GM12878 (cell line): ENCODE results near the gene BCLAF3. TPM values are rescaled to one million over a fixed set of nuclear protein-coding genes. Genes with fewer than 3 reads are reported as not detected.

Source experiments
- BCLAF1 ChIP-seq: fragments of 450-650 bp; IDR thresholded peaks from 2 replicates; pipeline ENCODE4 v1.6.1; 2017; ENCODE audit warnings: antibody characterized with exemption, mild to moderate bottlenecking, moderate library complexity
- BRCA1 ChIP-seq: IDR thresholded peaks from 2 replicates; pipeline ENCODE4 v1.6.1; 2011; ENCODE audit warnings: low read depth, low read length, improper control_type of control experiment
- CBX3 ChIP-seq: fragments of 200-600 bp; sonication (generic); IDR thresholded peaks from 2 replicates; pipeline ENCODE4 v1.6.1; 2016; ENCODE audit warnings: low read depth, borderline replicate concordance
- CHD2 ChIP-seq: IDR thresholded peaks from 2 replicates; pipeline ENCODE4 v1.6.1; 2011; ENCODE audit warnings: low read depth, low read length, improper control_type of control experiment, borderline replicate concordance
- CTCF ChIP-seq, 3 experiments: IDR thresholded peaks in 2 of 3; conservative IDR thresholded peaks in 1 of 3; 2 replicates each; pipeline ENCODE4 v1.5.1; 2011; ENCODE audit warnings: low read depth in 3 of 3, low read length in 3 of 3, mild to moderate bottlenecking in 3 of 3, control low read depth in 2 of 3, moderate library complexity in 2 of 3, inconsistent platforms in 1 of 3, mixed read lengths in 1 of 3; ENCODE audit not compliant: control insufficient read depth in 2 of 3, insufficient read depth in 1 of 3; ENCODE audit errors: extremely low read depth in 1 of 3
- EGR1 ChIP-seq, 2 experiments: IDR thresholded peaks; 1 replicate in 1 of 2; 2 replicates in 1 of 2; pipeline ENCODE4 v1.6.1; 2011 to 2012; ENCODE audit warnings: low read depth in 2 of 2, low read length in 2 of 2, borderline replicate concordance in 1 of 2, mild to moderate bottlenecking in 1 of 2, moderate library complexity in 1 of 2
- HDAC2 ChIP-seq: fragments of 200-600 bp; sonication (generic); IDR thresholded peaks from 2 replicates; pipeline ENCODE4 v1.6.1; 2017
- HDAC6 ChIP-seq: fragments of 200-600 bp; sonication (generic); IDR thresholded peaks from one replicate; pipeline ENCODE4 v1.8.0; 2017; ENCODE audit warnings: antibody characterized with exemption; ENCODE audit not compliant: unreplicated experiment
- HSF1 ChIP-seq: fragments of 150-350 bp; IDR thresholded peaks from 2 replicates; pipeline ENCODE4 v1.6.1; 2014; ENCODE audit warnings: mild to moderate bottlenecking, low read depth, low read length
- IKZF1 ChIP-seq: fragments of 450-650 bp; conservative IDR thresholded peaks from 2 replicates; pipeline ENCODE4 v1.6.1; 2017; ENCODE audit warnings: antibody characterized with exemption, mild to moderate bottlenecking
- LARP7 ChIP-seq: fragments of 450-650 bp; IDR thresholded peaks from 2 replicates; pipeline ENCODE4 v1.6.1; 2017; ENCODE audit warnings: mild to moderate bottlenecking
- MYC ChIP-seq: IDR thresholded peaks from 2 replicates; pipeline ENCODE4 v1.6.1; 2011; ENCODE audit warnings: mild to moderate bottlenecking, low read length, moderate library complexity, inconsistent platforms; ENCODE audit not compliant: insufficient read depth, insufficient replicate concordance, insufficient read length, severe bottlenecking
- NFYA ChIP-seq: IDR thresholded peaks from 2 replicates; pipeline ENCODE4 v1.6.1; 2011; ENCODE audit warnings: low read depth, mild to moderate bottlenecking, low read length, improper control_type of control experiment, borderline replicate concordance
- NR2F1 ChIP-seq: fragments of 450-650 bp; conservative IDR thresholded peaks from 2 replicates; pipeline ENCODE4 v1.6.1; 2017; ENCODE audit warnings: mild to moderate bottlenecking
- PAX8 ChIP-seq: fragments of 450-650 bp; IDR thresholded peaks from 2 replicates; pipeline ENCODE4 v1.6.1; 2017; ENCODE audit warnings: mild to moderate bottlenecking, moderate library complexity
- POLR2A ChIP-seq: IDR thresholded peaks from 2 replicates; pipeline ENCODE4 v1.6.1; 2011; ENCODE audit warnings: low read depth, mild to moderate bottlenecking, low read length
- POU2F2 ChIP-seq: IDR thresholded peaks from 3 replicates; pipeline ENCODE4 v1.6.1; 2011; ENCODE audit warnings: low read depth, mild to moderate bottlenecking, low read length, borderline replicate concordance
- RAD21 ChIP-seq: IDR thresholded peaks from 2 replicates; pipeline ENCODE4 v1.6.1; 2011; ENCODE audit warnings: mild to moderate bottlenecking, low read depth, low read length, moderate library complexity; ENCODE audit not compliant: insufficient read depth
- RAD51 ChIP-seq: fragments of 450-650 bp; IDR thresholded peaks from 2 replicates; pipeline ENCODE4 v1.6.1; 2016; ENCODE audit warnings: moderate library complexity, mild to moderate bottlenecking, inconsistent platforms
- RELA ChIP-seq: fragments of 450-650 bp; IDR thresholded peaks from 2 replicates; pipeline ENCODE4 v1.8.0; 2014; ENCODE audit warnings: borderline replicate concordance; ENCODE audit not compliant: partially characterized antibody
- SP1 ChIP-seq: IDR thresholded peaks from one replicate; pipeline ENCODE4 v1.6.1; 2011; ENCODE audit warnings: low read depth, low read length
- SRF ChIP-seq, 2 experiments: IDR thresholded peaks; 2 replicates each; pipeline ENCODE4 v1.6.1; 2011; ENCODE audit warnings: low read depth in 2 of 2, low read length in 2 of 2, mild to moderate bottlenecking in 1 of 2, moderate library complexity in 1 of 2
- STAT1 ChIP-seq: fragments of 450-650 bp; conservative IDR thresholded peaks from 2 replicates; pipeline ENCODE4 v1.6.1; 2014; ENCODE audit warnings: antibody characterized with exemption, mild to moderate bottlenecking
- TARDBP ChIP-seq: IDR thresholded peaks from 2 replicates; pipeline ENCODE4 v1.6.1; 2016; ENCODE audit warnings: borderline replicate concordance
- TCF3 ChIP-seq: IDR thresholded peaks from 2 replicates; pipeline ENCODE4 v1.6.1; 2012; ENCODE audit warnings: low read depth, mild to moderate bottlenecking, low read length, borderline replicate concordance; ENCODE audit not compliant: insufficient read depth
- ZNF274 ChIP-seq: IDR thresholded peaks from one replicate; pipeline ENCODE4 v1.8.0; 2011; ENCODE audit not compliant: insufficient read length, insufficient read depth
- ZSCAN29 ChIP-seq: fragments of 450-650 bp; IDR thresholded peaks from 2 replicates; pipeline ENCODE4 v1.6.1; 2017; ENCODE audit warnings: mild to moderate bottlenecking, moderate library complexity
- polyA plus RNA-seq, 11 experiments: library from polyadenylated mRNA; depleted of rRNA in 4 of 11; unstranded in 6 of 11; stranded (reverse) in 5 of 11; fragments of >200 nt; fragmentation: Nextera tagmentation in 4 of 11; fragmentation: Illumina TruSeq in 1 of 11; extraction: Ambion mirVana in 4 of 11; extraction: Trizol in 1 of 11; gene quantifications; 1 replicate in 1 of 11; 2 replicates in 10 of 11; pipeline versions ENCODE4 v1.2.1 to v1.2.3, GENCODE V29; 2011 to 2016; ENCODE audit warnings: inconsistent platforms in 2 of 11, missing spikeins in 2 of 11, low read depth in 1 of 11
- total RNA-seq, 4 experiments: library from RNA; depleted of rRNA in 3 of 4; stranded (reverse); fragments of >200 nt in 3 of 4; fragmentation: Illumina TruSeq in 1 of 4; extraction: Trizol in 1 of 4; gene quantifications; 2 replicates each; pipeline versions ENCODE4 v1.2.1 to v1.2.3, GENCODE V29; 2013 to 2021

The BCLAF3 gene
- total and polyA plus RNA-seq, 10 of the 15 experiments (the other 5 are each of a cell fraction or from before 2014, with no cell fraction given): 0.74 to 4.4 (median 2.6) TPM

GRCh38 chrX:19990556-19991349 lies at the start of gene BCLAF3 (continued):
- TF ChIP-seq CBX3: no peak
- no peak for TF ChIP-seq POU2F2
- peak; percentile 56; the same call in 1 of the 2 replicates for TF ChIP-seq POLR2A
- no peak for TF ChIP-seq ZSCAN29
- no peak for TF ChIP-seq SP1
- TF ChIP-seq RELA: no peak
- no peak for TF ChIP-seq TCF3
- TF ChIP-seq IKZF1: peak; percentile 52
- no peak for TF ChIP-seq TARDBP
- no peak; the same call in 1 of the 2 replicates for TF ChIP-seq NR2F1
- no peak for TF ChIP-seq BRCA1
- peak; percentile 47; the same call in 1 of the 2 replicates for TF ChIP-seq LARP7
- TF ChIP-seq EGR1 (IDR thresholded peaks at IDR 0.05; ENCODE audit: borderline replicate concordance in 1 of 2, low read depth in 2 of 2, low read length in 2 of 2): no peak
- TF ChIP-seq BCLAF1: no peak
- no peak for TF ChIP-seq NFYA
- peak; percentile 64 to 82 (median 65); a peak in 5 of 6 replicates for TF ChIP-seq CTCF (IDR thresholded peaks at IDR 0.05 in 2 of 3, conservative IDR thresholded peaks at IDR 0.05 in 1 of 3; ENCODE audit: control insufficient read depth in 2 of 3, extremely low read depth in 1 of 3, insufficient read depth in 1 of 3, low read depth in 3 of 3, low read length in 3 of 3)
- peak; percentile 73 for TF ChIP-seq RAD21
- no peak for TF ChIP-seq PAX8
- no peak for TF ChIP-seq ZNF274
- no peak for TF ChIP-seq CHD2
- TF ChIP-seq HDAC2: no peak
- TF ChIP-seq SRF (IDR thresholded peaks at IDR 0.05; ENCODE audit: low read depth in 2 of 2, low read length in 2 of 2): no peak
- TF ChIP-seq HSF1: no peak
- no peak for TF ChIP-seq RAD51
- TF ChIP-seq STAT1: no peak
- TF ChIP-seq MYC: no peak
- no peak for TF ChIP-seq HDAC6
